GM19043 (cell line): ENCODE measurements around the gene CD52.

Source experiments
- ATAC-seq: cut with Tn5 transposase; IDR thresholded peaks from one replicate; pipeline ENCODE4 v1.9.1; 2021; ENCODE audit warnings: low read depth; ENCODE audit not compliant: unreplicated experiment

Gene CD52

DNA sequence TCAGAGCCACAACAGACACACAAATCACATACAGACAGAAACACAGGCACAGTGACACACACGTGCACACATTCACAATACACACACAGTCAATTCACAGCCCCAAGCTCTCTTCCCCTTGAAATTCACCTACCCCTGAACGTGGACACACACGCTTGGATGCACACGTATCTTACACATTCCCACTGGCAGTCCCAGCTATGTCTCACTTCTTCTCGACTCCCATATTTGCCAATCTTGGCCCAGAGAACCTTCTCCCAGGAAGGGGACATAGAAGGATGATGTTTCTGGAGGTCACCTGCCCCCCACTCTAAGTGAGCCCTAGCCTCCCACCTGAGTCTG, 34.6 kb downstream of the CD52 start:
- no peak for ATAC-seq

DNA sequence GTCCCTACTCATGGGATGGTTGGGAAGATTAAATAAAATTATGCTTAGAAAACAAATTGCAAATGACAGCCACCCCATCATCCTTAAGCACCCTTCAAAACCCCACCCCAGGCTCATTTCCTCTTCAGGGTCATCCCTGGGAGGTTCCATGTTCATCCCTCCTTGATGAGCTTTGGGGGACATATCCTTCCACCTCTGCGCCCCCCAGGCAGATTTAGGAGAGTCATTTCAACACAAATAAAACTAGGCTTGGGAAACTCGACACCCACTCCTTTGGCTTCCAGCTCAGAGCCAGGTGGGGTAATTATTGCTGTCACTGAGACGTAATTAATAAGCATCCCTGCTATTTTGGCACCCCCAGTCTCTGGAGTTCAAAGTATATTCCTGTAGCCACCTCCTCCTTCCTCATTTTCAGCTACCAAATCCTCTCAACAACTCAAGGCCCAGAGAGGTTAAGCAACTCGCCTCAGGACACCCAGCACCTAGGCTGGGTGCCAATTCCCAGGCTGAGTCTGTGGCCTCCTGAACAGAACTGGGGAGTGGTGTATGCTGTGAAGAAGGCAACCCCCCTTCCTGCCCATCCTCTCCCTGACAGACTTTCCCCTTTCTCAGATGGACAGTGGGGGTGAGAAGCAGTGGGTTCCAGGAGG, 35.6 kb downstream of the CD52 start:
- no peak for ATAC-seq

DNA sequence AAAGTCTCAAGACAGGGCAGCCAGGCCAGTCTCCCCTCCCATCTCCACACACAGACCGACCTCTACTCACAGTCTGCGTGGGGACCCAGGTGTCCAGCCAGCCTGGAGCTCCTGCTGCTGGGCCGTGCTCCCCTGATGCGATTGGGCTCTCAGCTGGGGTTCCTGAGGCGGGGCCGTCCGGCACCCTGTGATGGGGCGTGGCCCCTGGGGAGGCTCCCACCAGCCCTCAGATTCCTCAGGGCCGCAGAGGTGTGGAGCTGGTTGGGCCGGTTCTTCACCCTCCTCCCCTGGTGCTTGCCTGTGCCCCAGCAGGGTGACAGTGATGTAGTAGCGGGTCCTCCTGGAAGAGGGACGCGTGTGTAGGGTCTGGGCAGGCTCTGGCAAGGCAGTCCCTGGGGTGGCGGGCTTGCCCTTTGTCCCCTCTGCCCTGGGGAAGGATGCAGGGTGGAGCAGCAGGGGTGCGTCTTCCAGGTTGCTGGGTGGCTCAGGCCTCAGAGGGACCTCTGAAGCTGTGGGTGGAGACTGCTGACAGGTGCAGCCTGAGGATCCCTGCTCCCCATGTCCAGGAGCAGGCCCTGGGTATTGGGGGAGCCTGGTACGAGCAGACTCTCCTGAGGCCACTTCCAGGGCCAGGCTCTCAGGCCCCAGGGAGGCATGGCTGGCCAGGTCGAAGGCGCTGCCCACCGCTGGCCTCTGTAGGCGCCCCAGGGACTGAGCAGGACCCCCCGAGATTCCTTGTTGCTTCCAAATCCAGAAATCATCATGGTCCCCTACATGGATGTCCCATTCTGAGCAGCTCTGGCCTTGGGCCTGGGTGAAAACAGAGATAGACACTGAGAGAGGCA, 36.4 kb downstream of the CD52 start, which contains the start of gene CRYBG2:
Gene CRYBG2 (minus strand): TSS at position 155 of the 845 bp plus-strand sequence. CDS start 7,473 bp downstream, outside the sequence.
- ATAC-seq: no peak

DNA sequence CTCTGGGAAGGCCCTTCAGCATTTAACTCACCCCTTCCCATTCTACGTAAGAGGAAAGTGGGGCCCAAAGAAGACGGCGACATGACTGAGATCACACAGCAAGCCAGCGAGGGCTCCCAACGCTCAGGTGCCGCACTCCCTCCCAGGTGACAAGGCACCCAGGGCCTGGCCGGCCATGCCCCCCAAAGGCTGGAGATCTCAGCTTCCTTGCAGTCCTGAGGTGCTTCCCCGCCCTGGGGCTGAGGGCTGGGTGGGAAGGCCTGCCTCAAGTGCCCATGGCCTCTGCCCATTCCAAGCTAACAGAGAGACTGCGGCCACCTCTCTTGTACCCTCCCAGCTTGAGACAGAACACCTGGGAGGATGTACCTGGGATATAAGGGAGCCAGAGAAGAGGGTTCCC, 37.2 kb downstream of the CD52 start:
- ATAC-seq: no peak

DNA sequence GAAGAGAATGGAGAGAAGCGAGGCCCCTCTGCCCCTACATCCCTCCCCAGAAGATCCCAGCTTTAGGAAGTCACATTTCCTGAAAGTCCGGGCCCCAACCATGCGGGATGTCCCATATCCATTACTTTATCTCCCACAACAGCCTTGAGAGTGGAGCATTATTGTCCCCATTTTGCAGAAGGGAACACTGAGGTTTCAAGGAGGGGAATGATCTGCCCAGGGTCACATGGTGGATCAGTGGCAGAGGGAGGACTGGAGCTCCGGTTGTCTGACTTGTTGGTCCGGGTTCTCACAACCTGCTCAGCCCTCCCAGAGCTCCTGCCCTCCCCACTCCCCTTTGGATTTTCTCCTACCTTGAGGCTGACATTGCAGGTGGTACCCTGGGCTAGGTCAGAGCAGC, 38.3 kb downstream of the CD52 start:
- no peak for ATAC-seq

DNA sequence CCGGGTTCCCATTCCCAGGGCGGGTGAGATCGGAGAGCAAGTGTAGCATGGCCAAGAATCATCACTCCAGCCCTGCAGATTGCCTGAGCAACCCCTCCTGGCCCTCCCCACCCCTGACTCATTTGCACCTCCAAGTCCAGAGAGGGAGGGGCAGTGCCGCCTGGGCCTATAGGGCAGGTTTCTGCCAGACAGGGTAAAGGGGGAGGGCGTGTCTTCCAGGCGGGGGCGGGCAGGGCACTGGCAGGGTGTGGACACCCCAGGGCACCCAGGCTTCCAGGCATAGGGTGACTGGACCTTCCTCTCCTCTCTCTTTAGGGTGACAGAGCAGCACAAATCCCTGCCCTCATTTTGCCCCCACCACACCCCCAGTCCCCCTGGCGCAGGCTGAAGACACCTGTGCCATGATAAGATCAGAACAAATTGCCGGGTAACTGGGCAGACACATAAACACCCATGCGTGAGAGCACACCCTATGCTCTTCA, 39.4 kb downstream of the CD52 start:
- ATAC-seq: no peak

DNA sequence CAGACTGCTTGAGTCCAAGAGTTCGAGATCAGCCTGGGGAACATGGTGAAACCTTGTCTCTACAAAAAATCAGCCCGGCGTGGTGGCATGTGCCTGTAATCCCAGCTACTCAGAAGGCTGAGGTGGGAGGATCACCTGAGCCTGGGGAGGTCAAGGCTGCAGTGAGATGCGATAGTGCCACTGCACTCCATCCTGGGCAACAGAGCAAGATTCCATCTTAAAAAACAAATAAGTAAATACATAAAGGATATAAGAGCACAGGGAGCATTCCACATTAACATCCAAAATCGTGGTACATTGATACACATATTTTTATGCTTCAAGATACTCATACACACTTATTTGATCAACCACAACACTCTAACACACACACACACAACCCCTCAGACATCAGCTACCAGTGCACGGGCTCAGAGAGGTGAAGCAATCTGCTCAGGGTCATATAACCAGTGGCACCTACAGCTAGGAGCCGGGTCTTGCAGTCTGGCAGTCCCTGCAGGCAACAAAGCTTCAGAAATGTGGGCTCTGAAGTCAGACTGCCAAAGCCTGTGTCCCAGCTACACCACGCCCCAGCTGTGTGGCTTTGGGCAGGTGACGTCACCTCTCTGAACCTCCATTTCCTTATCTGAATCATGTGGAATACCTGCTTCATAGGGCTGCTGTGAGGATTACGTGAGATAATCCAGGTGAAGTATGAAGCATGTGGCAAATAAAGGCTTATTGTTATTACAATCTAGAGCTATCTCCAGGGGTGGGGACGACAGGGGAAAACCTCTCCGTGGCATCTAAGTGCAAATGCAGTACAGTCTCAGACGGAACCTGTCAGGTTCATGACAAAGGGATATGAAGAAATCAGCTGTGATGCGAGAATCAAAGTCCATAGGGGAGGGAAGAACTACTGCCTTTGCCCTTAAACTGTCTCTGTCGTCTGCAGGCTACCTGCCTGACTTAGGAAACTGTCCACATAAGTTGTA, 40.9 kb downstream of the CD52 start:
- no peak for ATAC-seq

DNA sequence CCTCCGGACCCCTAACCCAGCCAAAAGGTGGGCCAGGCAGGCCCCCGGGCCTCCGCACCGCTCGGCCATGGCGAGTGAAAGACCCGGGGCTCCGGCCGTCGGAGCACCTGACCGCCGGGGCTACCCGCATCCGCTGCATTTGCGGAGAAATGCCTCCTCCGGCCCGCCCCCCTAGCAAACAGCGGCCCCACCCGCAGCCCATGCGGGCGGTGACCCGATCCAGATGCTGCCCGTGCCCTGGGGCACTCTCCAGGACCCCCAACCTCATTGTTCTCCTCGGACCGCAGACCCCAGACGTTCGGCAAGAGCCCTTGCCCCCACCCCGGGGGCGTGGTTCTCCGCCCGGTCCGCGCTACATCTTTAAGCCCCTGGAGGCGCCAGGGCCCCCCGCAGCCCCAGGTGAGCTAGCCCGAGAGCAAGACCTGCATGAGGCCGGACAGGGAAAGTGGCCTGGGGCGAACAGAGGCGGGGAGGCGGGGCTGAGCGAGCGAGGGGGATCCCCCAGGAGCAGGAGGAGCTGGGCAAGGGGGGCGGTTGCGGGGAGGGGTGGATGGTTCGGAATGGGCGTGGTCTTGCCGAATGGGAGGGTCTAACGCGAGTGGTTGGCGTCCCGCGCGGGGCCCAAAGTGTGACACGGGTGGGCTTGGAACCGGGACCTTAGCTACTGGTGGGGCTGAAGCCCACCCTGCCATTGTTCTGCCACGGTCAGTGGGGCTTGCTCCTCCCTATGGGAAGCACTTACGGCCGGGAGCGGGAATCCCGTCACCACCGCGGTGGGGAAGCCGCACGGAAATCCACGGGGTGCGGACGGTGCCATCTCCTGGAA, 42.4 kb downstream of the CD52 start:
- ATAC-seq: no peak

DNA sequence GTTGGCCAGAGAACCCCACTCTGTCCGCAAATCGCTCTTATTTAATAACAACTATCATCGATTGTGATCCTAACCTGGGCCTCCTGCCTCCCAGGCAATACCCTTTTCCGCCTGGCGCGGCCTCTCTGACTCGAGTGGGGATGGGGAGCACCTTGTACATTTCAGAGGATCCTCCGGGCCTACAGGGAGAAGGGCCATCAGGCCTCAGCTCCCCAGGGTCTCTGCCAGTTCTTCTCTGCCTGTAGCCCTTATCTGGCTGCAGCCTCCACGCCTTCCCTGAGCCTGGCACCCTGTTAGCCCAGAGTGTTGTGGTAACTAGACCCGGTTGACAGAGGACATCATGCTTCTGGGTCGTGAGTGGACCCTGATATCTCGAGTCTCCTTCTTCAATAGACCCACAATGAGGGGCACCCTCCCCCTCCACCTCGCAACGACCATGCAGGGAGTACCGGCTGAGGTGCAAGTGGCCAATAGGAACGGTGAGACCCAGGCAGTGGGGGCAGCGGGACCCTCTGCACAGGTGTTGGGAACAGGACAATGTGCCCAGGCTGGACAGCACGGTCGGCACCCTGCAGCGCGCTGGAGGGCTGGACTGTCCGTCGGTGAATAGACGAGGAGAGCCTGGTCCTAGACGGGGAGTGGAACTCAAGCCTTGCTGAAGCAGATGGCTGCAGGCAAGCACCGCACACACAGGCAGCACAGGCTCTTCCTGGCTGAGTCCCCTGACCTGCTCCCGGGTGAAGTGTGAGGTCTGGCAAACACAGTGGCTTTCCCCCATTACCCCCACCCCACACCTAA, 43.2 kb downstream of the CD52 start:
- no peak for ATAC-seq

DNA sequence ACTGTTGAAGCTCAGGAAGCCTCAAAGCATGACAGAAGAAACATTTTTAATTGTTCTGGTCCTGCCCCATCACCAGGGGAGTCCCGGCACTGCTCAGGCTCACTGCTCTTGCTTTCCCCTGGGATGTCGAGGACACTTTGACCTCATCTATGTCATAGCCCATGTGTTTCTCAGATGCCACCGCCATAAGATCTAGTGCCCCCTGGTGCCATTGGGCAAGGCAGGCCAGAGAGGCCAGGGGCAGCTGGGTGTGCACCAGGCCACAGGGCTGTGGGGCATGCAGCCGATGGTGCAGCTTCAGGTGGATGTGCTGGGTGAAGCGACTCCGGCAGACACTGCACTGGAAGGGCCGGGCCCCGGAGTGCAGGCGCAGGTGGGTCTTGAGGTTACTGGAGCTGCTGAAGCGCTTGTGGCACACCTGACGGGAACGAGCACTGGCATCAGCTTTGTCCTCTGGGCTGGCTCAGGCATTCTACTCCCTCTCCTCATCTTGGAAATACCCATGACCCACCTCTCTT, 43.9 kb downstream of the CD52 start:
- ATAC-seq: no peak

DNA sequence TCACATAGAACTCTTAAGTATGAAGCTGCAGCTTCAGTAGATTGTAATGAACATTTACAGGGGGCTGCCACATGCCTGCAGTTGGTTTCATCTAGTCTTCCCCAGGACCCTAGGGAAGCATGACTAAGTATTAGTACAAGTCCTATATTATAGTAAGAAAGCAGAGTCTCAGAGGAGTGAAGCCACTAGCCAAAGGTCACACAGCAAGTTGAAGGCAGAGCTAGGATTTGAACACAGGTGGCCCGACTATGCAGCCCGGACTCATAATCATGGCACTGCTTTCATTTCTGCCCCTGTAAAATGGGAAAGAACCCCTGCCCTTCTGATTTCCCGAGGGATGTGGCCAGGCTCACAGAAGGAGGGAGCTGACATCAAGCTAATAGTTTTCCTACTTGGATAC, 44.6 kb downstream of the CD52 start:
- no peak for ATAC-seq

DNA sequence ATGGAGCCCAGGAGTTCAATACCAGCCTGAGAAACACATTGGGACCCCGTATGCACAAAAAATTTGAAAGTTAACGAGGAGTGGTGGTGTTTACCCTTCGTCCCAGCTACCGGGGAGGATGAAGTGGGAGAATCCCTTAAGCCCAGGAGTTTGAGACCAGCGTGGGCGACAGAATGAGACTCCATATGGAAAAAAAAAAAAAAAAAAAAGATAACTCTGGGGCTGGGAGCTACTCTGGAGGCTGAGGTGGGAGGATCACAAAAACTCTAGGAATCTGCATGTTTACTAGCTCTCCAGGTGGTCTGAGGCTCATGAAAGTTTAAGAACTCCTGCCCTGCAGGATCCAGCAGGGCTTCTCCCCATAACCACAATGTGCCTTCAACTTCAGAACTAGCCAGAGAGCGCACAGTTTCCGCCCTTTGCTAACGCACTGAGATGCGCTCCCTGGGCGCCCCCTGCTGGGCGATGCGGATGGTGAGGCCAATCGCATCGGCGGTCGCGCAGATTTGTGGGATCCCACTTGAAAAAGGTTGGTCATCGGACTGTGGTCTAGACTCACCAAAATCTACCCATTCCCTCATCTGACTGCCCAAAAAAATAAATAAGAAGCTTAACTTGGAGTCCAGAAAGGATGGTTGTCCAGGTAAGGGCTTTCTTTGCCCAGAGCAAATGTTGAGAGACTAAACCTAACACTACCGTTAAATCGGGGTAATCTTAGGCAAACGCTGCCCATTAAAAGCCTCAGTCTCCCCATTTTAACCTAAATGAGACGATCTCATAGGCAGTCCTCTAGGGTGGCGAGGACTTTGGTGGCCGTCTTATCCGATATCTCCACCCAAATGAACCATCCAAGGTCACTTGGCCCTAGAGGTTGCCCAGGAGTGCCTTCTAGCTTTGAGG, 46.0 kb downstream of the CD52 start:
- no peak for ATAC-seq

DNA sequence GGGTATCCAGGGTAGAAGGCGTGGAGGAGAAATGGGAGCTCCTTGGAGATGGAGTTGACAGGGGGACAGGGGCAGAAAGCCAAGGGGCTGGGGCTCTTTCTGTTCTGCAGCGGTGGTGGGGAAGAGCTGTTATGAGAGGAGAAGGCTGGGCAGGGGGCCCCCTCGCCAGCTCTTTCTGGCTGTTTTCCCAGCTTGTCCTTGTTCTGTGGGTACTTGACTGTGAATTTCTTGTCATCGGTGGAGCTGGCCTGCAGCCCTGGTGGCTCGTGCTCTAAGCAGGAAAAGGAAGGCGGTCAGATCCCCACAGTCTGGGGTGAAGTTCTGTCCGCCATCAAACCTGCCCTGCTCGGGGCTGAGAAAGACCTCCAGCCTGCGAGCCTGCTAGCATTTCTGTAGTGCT, 47.2 kb downstream of the CD52 start:
- no peak for ATAC-seq

DNA sequence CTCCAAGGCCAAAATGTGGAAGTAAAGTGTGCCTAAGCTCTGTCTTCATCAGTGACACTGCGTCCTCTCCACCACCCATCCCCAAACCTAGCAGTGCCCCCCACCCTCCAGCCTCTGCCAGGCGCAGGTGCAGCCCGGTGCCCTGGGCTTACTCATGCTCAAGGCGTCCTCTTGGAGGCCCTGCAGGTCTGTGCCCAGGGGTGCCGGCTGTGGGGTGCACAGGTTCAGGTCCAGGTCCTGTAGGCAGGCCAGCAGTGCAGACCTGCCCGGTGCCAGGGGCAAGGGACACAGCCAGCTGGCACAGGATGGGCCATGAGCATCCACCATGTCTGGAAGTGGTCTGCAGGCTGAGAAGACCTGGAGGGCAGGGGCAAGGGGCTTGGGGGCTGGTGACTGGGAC, 49.7 kb downstream of the CD52 start:
- ATAC-seq: no peak

DNA sequence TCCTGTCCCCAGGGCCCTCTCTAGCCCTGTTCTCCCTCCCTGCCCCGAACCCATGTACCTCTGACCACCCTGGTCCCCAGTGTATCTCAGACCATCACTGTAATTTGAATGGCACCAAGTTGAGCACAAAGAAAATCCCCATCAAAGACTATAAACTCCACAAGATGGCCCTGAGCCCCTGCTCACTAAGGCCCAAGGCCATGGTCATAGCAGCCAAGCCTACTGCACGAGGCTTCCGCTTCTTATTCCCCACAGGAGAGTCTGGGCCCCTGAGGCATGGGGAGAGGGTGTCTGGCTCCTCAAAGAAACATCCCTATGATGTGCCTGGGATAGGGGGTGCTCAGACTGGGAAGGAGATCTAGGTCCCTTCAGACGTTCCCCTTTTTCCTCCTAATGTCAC, 50.2 kb downstream of the CD52 start:
- no peak for ATAC-seq

DNA sequence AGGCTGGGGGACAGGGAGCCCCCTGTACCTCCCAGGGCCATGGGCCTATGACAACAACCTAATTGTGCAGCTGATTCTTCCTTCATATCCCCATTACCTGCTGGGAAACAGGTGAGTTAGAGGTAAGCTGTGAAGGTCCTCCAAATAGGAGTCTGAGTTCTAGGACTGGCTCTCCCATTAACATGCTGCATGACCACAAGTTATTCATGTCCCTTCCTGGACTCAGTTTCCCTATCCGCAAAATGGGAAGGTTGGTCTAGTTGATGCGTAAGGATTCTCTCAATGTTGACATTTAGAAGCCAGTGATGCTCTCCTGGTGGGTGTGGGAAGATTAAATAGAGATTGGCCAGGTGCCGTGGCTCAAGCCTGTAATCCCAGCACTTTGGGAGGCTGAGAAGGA, 50.7 kb downstream of the CD52 start:
- ATAC-seq: no peak
